ENCODE results near the gene EFL1. TPM values are rescaled to one million over a fixed set of nuclear protein-coding genes. Genes with fewer than 3 reads are reported as not detected.
A peak's percentile ranks its signal among the peaks of the same experiment; 100 is the strongest.

Gene EFL1
- total RNA-seq, 1 donor from 2014 or later: 19.3 TPM

GRCh38 chr15:82114660-82115059, 147.9 kb downstream of the EFL1 start:
- Mint-ChIP-seq H3K9me3 (ENCODE audit: unreplicated experiment) (no peaks in the 10 kb centered on the region), H3K27me3 (ENCODE audit: unreplicated experiment) (peaks cover 7% of the 10 kb centered on the region), H3K4me1 (ENCODE audit: unreplicated experiment) (peaks cover 24% of the 10 kb centered on the region), H3K4me3 (ENCODE audit: unreplicated experiment) (no peak overlapping the region), H3K27ac (ENCODE audit: unreplicated experiment) (no peak overlapping the region), H3K36me3 (ENCODE audit: low read depth, unreplicated experiment) (no peaks in the 10 kb centered on the region)
- TF ChIP-seq, protein P1, sequence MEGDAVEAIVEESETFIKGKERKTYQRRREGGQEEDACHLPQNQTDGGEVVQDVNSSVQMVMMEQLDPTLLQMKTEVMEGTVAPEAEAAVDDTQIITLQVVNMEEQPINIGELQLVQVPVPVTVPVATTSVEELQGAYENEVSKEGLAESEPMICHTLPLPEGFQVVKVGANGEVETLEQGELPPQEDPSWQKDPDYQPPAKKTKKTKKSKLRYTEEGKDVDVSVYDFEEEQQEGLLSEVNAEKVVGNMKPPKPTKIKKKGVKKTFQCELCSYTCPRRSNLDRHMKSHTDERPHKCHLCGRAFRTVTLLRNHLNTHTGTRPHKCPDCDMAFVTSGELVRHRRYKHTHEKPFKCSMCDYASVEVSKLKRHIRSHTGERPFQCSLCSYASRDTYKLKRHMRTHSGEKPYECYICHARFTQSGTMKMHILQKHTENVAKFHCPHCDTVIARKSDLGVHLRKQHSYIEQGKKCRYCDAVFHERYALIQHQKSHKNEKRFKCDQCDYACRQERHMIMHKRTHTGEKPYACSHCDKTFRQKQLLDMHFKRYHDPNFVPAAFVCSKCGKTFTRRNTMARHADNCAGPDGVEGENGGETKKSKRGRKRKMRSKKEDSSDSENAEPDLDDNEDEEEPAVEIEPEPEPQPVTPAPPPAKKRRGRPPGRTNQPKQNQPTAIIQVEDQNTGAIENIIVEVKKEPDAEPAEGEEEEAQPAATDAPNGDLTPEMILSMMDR (IDR thresholded peaks at IDR 0.05; ENCODE audit: unreplicated experiment): no peak
- no peak for DNase-seq (ENCODE audit: low spot score)

GRCh38 chr15:82113106-82113715, 149.3 kb downstream of the EFL1 start:
- peaks cover 29% of the 10 kb centered on the region for H3K4me1 Mint-ChIP-seq (ENCODE audit: unreplicated experiment)
- no peaks in the 10 kb centered on the region for H3K36me3 Mint-ChIP-seq (ENCODE audit: low read depth, unreplicated experiment)
- peak overlapping the region; percentile 48 for H3K27ac Mint-ChIP-seq (ENCODE audit: unreplicated experiment)
- peaks cover 7% of the 10 kb centered on the region for H3K27me3 Mint-ChIP-seq (ENCODE audit: unreplicated experiment)
- TF ChIP-seq, protein P1 (IDR thresholded peaks at IDR 0.05; ENCODE audit: unreplicated experiment): no peak
- no peaks in the 10 kb centered on the region for H3K9me3 Mint-ChIP-seq (ENCODE audit: unreplicated experiment)
- H3K4me3 Mint-ChIP-seq (ENCODE audit: unreplicated experiment): no peak overlapping the region
- no peak for DNase-seq (ENCODE audit: low spot score)

GRCh38 chr15:82111918-82112317, 150.6 kb downstream of the EFL1 start:
- Mint-ChIP-seq H3K27ac (ENCODE audit: unreplicated experiment) (no peak overlapping the region), H3K36me3 (ENCODE audit: low read depth, unreplicated experiment) (no peaks in the 10 kb centered on the region), H3K9me3 (ENCODE audit: unreplicated experiment) (no peaks in the 10 kb centered on the region)

GRCh38 chr15:82110144-82110543, 152.4 kb downstream of the EFL1 start:
- Mint-ChIP-seq H3K9me3 (ENCODE audit: unreplicated experiment) (no peaks in the 10 kb centered on the region), H3K4me3 (ENCODE audit: unreplicated experiment) (no peak overlapping the region), H3K4me1 (ENCODE audit: unreplicated experiment) (peaks cover 29% of the 10 kb centered on the region), H3K36me3 (ENCODE audit: low read depth, unreplicated experiment) (no peaks in the 10 kb centered on the region), H3K27ac (ENCODE audit: unreplicated experiment) (no peak overlapping the region), H3K27me3 (ENCODE audit: unreplicated experiment) (peaks cover 7% of the 10 kb centered on the region)
- TF ChIP-seq, protein P1 (IDR thresholded peaks at IDR 0.05; ENCODE audit: unreplicated experiment): no peak
- DNase-seq (ENCODE audit: low spot score): no peak

More at GRCh38 chr15:82111918-82112317, 150.6 kb downstream of the EFL1 start:
- Mint-ChIP-seq H3K4me1 (ENCODE audit: unreplicated experiment) (peaks cover 29% of the 10 kb centered on the region), H3K27me3 (ENCODE audit: unreplicated experiment) (peaks cover 7% of the 10 kb centered on the region), H3K4me3 (ENCODE audit: unreplicated experiment) (no peak overlapping the region)
- TF ChIP-seq, protein P1 (IDR thresholded peaks at IDR 0.05; ENCODE audit: unreplicated experiment): no peak
- DNase-seq (ENCODE audit: low spot score): no peak

- TF ChIP-seq, protein P1 (IDR thresholded peaks at IDR 0.05; ENCODE audit: unreplicated experiment): peak; percentile 70
- DNase-seq (ENCODE audit: low spot score): peak; percentile 89
- peaks cover 19% of the 10 kb centered on the region for H3K4me1 Mint-ChIP-seq (ENCODE audit: unreplicated experiment)
- peaks cover 4% of the 10 kb centered on the region for H3K27me3 Mint-ChIP-seq (ENCODE audit: unreplicated experiment)
- no peak overlapping the region for H3K4me3 Mint-ChIP-seq (ENCODE audit: unreplicated experiment)
- no peaks in the 10 kb centered on the region for H3K9me3 Mint-ChIP-seq (ENCODE audit: unreplicated experiment)
- no peaks in the 10 kb centered on the region for H3K36me3 Mint-ChIP-seq (ENCODE audit: low read depth, unreplicated experiment)
- no peak overlapping the region for H3K27ac Mint-ChIP-seq (ENCODE audit: unreplicated experiment)
Observed at GRCh38 chr15:82108489-82109078, 153.9 kb downstream of the EFL1 start.

Data from endothelial cell (in vitro differentiated cells).